ENCODE measurements around the gene RNF213. TPM values are rescaled to one million over a fixed set of nuclear protein-coding genes. Genes with fewer than 3 reads are reported as not detected.

The RNF213 gene
- polyA plus RNA-seq, 1 donor (not counting 4 experiments of a cell fraction or from before 2014, with no cell fraction given): 24.4 TPM

- no peak for FAIRE-seq
These were observed 128.7 kb downstream of the RNF213 start for GRCh38 chr17:80389011-80389995.

GRCh38 chr17:80393241-80393890, 132.7 kb downstream of the RNF213 start:
- Histone ChIP-seq H3K9me1 (ENCODE audit: control insufficient read depth, extremely low read depth, insufficient read depth, low read length) (no peaks in the 10 kb centered on the region), H3K4me3 (ENCODE audit: control insufficient read depth in 2 of 3, extremely low read depth in 1 of 3, insufficient read depth in 2 of 3, low read depth in 1 of 3, low read length in 3 of 3) (no peak overlapping the region), H3K4me1 (ENCODE audit: control insufficient read depth, extremely low read depth, insufficient read depth, low read length) (no peaks in the 10 kb centered on the region), H3K27me3 (ENCODE audit: control insufficient read depth, extremely low read depth, insufficient read depth, low read length) (no peaks in the 10 kb centered on the region), H3K9ac (ENCODE audit: control insufficient read depth, extremely low read depth, insufficient read depth, low read length) (no peak overlapping the region), H3K27ac (ENCODE audit: control insufficient read depth, insufficient read depth, low read length) (no peak overlapping the region), H4K20me1 (ENCODE audit: control insufficient read depth, extremely low read depth, insufficient read depth, low read length) (no peaks in the 10 kb centered on the region), H3K36me3 (ENCODE audit: control insufficient read depth in 2 of 2, extremely low read depth in 1 of 2, insufficient read depth in 2 of 2, low read length in 2 of 2) (peaks cover 32 to 34% of the 10 kb centered on the region in 2 experiments), H3K9me3 (ENCODE audit: control insufficient read depth, low read depth, low read length) (no peaks in the 10 kb centered on the region), H3K4me2 (ENCODE audit: control insufficient read depth, extremely low read depth, insufficient read depth, low read depth, low read length) (no peak overlapping the region), H2AFZ (ENCODE audit: control insufficient read depth, low read length) (no peak overlapping the region), H3K79me2 (ENCODE audit: control insufficient read depth, insufficient read depth, low read length) (no peaks in the 10 kb centered on the region)
- DNase-seq (ENCODE audit: low read depth, low spot score) (no peak), FAIRE-seq (no peak)
- TF ChIP-seq, protein P1, sequence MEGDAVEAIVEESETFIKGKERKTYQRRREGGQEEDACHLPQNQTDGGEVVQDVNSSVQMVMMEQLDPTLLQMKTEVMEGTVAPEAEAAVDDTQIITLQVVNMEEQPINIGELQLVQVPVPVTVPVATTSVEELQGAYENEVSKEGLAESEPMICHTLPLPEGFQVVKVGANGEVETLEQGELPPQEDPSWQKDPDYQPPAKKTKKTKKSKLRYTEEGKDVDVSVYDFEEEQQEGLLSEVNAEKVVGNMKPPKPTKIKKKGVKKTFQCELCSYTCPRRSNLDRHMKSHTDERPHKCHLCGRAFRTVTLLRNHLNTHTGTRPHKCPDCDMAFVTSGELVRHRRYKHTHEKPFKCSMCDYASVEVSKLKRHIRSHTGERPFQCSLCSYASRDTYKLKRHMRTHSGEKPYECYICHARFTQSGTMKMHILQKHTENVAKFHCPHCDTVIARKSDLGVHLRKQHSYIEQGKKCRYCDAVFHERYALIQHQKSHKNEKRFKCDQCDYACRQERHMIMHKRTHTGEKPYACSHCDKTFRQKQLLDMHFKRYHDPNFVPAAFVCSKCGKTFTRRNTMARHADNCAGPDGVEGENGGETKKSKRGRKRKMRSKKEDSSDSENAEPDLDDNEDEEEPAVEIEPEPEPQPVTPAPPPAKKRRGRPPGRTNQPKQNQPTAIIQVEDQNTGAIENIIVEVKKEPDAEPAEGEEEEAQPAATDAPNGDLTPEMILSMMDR (optimal IDR thresholded peaks at IDR 0.05 in 1 of 3, IDR thresholded peaks at IDR 0.05 in 1 of 3, conservative IDR thresholded peaks at IDR 0.05 in 1 of 3; ENCODE audit: extremely low read depth in 1 of 3, insufficient read depth in 2 of 3, low read length in 3 of 3): no peak
- no peak for TF ChIP-seq EZH2 (IDR thresholded peaks at IDR 0.05; ENCODE audit: low read length)
- dilution Hi-C loops (cut with MboI; ENCODE audit: extremely low pct_ligation_motif_present, low sequenced_read_pairs): no loop called here

More at GRCh38 chr17:80389011-80389995, 128.7 kb downstream of the RNF213 start:
- no peak for TF ChIP-seq EZH2 (IDR thresholded peaks at IDR 0.05; ENCODE audit: low read length)
- TF ChIP-seq, protein P1 (optimal IDR thresholded peaks at IDR 0.05 in 1 of 3, IDR thresholded peaks at IDR 0.05 in 1 of 3, conservative IDR thresholded peaks at IDR 0.05 in 1 of 3; ENCODE audit: extremely low read depth in 1 of 3, insufficient read depth in 2 of 3, low read length in 3 of 3): no peak
- Histone ChIP-seq H3K79me2 (ENCODE audit: control insufficient read depth, insufficient read depth, low read length) (no peaks in the 10 kb centered on the region), H3K27me3 (ENCODE audit: control insufficient read depth, extremely low read depth, insufficient read depth, low read length) (no peaks in the 10 kb centered on the region), H4K20me1 (ENCODE audit: control insufficient read depth, extremely low read depth, insufficient read depth, low read length) (no peaks in the 10 kb centered on the region), H3K4me3 (ENCODE audit: control insufficient read depth in 2 of 3, extremely low read depth in 1 of 3, insufficient read depth in 2 of 3, low read depth in 1 of 3, low read length in 3 of 3) (no peak overlapping the region), H3K9ac (ENCODE audit: control insufficient read depth, extremely low read depth, insufficient read depth, low read length) (no peak overlapping the region), H3K9me1 (ENCODE audit: control insufficient read depth, extremely low read depth, insufficient read depth, low read length) (no peaks in the 10 kb centered on the region), H3K27ac (ENCODE audit: control insufficient read depth, insufficient read depth, low read length) (no peak overlapping the region), H2AFZ (ENCODE audit: control insufficient read depth, low read length) (no peak overlapping the region), H3K36me3 (ENCODE audit: control insufficient read depth in 2 of 2, extremely low read depth in 1 of 2, insufficient read depth in 2 of 2, low read length in 2 of 2) (peaks cover 44 to 53% of the 10 kb centered on the region in 2 experiments), H3K4me1 (ENCODE audit: control insufficient read depth, extremely low read depth, insufficient read depth, low read length) (no peaks in the 10 kb centered on the region), H3K4me2 (ENCODE audit: control insufficient read depth, extremely low read depth, insufficient read depth, low read depth, low read length) (no peak overlapping the region), H3K9me3 (ENCODE audit: control insufficient read depth, low read depth, low read length) (no peaks in the 10 kb centered on the region)
- DNase-seq (ENCODE audit: low read depth, low spot score): no peak
- dilution Hi-C loops (cut with MboI; ENCODE audit: extremely low pct_ligation_motif_present, low sequenced_read_pairs): no loop called here

Data from keratinocyte (primary cell).